ENCODE data around the gene PKP3. TPM values are rescaled to one million over a fixed set of nuclear protein-coding genes. Genes with fewer than 3 reads are reported as not detected.
"Not testable (repeated sequence)": the region's sequence is repeated elsewhere in the genome, so short reads cannot be mapped to it uniquely, and the experiment has no call there.

Gene PKP3
- total and polyA plus RNA-seq, 9 of the 15 experiments (the other 6 are each of a cell fraction or from before 2014, with no cell fraction given): 0.11 to 110 (median 30.7) TPM

DNA sequence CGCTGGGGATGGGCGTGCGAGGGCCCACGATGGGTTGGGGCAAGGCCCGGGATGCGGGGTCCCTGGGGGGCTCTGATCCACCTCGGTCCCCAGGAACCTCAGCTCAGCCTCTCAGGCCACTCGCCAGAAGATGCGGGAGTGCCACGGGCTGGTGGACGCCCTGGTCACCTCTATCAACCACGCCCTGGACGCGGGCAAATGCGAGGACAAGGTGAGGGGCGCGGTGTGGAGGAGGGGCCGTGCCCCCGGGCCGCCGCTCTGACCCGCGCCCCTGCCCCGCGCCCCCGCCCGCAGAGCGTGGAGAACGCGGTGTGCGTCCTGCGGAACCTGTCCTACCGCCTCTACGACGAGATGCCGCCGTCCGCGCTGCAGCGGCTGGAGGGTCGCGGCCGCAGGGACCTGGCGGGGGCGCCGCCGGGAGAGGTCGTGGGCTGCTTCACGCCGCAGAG lies 6.3 kb downstream of the PKP3 start:
- intact Hi-C loops (cut with micrococcal nuclease): no loop called here
- Histone ChIP-seq H3K79me2 (ENCODE audit: control insufficient read depth, insufficient read depth, low read length) (peaks cover 14% of the 10 kb centered on the region), H4K20me1 (replicated peaks; ENCODE audit: control insufficient read depth, insufficient read depth, low read length) (no peaks in the 10 kb centered on the region), H2AFZ (ENCODE audit: low read depth, low read length) (no peak overlapping the region), H3K27me3 (ENCODE audit: control insufficient read depth in 2 of 2, insufficient read depth in 2 of 2, low read length in 2 of 2) (no peaks in the 10 kb centered on the region), H3K27ac (ENCODE audit: extremely low read depth, low read depth, low read length) (no peak overlapping the region), H3K4me3 (no peak overlapping the region), H3K4me2 (ENCODE audit: insufficient read depth, low read length) (no peak overlapping the region), H3K9ac (ENCODE audit: insufficient read depth in 1 of 2, low read depth in 2 of 2, low read length in 2 of 2) (no peak overlapping the region), H3K9me3 (replicated peaks; ENCODE audit: control insufficient read depth, insufficient read depth, low read depth, low read length) (peaks cover 2% of the 10 kb centered on the region; the same call in 1 of the 2 replicates), H3K36me3 (ENCODE audit: control insufficient read depth, insufficient read depth, low read length) (peaks cover 67% of the 10 kb centered on the region; the same call in 2 of the 3 replicates), H3K4me1 (replicated peaks in 1 of 2; ENCODE audit: control insufficient read depth in 2 of 2, insufficient read depth in 2 of 2, low read length in 2 of 2) (peaks cover 1 to 39% of the 10 kb centered on the region in 2 experiments; a peak in 4 of 5 replicates), H3K9me1 (ENCODE audit: control insufficient read depth, insufficient read depth, low read length) (no peaks in the 10 kb centered on the region)
- TF ChIP-seq ASH1L (IDR thresholded peaks at IDR 0.05; ENCODE audit: borderline replicate concordance, low read depth, partially characterized antibody) (no peak), CBFA2T3 (IDR thresholded peaks at IDR 0.05) (no peak), POLR2G (IDR thresholded peaks at IDR 0.05; ENCODE audit: low read depth, low read length) (peak; percentile 9; the same call in 1 of the 2 replicates), SRSF3 (IDR thresholded peaks at IDR 0.05; ENCODE audit: insufficient read depth, low read length) (no peak)
- TF ChIP-seq, protein P1, sequence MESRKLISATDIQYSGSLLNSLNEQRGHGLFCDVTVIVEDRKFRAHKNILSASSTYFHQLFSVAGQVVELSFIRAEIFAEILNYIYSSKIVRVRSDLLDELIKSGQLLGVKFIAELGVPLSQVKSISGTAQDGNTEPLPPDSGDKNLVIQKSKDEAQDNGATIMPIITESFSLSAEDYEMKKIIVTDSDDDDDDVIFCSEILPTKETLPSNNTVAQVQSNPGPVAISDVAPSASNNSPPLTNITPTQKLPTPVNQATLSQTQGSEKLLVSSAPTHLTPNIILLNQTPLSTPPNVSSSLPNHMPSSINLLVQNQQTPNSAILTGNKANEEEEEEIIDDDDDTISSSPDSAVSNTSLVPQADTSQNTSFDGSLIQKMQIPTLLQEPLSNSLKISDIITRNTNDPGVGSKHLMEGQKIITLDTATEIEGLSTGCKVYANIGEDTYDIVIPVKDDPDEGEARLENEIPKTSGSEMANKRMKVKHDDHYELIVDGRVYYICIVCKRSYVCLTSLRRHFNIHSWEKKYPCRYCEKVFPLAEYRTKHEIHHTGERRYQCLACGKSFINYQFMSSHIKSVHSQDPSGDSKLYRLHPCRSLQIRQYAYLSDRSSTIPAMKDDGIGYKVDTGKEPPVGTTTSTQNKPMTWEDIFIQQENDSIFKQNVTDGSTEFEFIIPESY (CRISPR knock-in tag; IDR thresholded peaks at IDR 0.05): peak; percentile 98
- TF ChIP-seq, protein P2, sequence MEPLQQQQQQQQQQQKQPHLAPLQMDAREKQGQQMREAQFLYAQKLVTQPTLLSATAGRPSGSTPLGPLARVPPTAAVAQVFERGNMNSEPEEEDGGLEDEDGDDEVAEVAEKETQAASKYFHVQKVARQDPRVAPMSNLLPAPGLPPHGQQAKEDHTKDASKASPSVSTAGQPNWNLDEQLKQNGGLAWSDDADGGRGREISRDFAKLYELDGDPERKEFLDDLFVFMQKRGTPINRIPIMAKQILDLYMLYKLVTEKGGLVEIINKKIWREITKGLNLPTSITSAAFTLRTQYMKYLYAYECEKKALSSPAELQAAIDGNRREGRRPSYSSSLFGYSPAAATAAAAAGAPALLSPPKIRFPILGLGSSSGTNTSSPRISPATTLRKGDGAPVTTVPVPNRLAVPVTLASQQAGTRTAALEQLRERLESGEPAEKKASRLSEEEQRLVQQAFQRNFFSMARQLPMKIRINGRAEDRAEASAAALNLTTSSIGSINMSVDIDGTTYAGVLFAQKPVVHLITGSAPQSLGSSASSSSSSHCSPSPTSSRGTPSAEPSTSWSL (CRISPR knock-in tag; IDR thresholded peaks at IDR 0.05; ENCODE audit: borderline replicate concordance): no peak
- TF ChIP-seq, protein P3, sequence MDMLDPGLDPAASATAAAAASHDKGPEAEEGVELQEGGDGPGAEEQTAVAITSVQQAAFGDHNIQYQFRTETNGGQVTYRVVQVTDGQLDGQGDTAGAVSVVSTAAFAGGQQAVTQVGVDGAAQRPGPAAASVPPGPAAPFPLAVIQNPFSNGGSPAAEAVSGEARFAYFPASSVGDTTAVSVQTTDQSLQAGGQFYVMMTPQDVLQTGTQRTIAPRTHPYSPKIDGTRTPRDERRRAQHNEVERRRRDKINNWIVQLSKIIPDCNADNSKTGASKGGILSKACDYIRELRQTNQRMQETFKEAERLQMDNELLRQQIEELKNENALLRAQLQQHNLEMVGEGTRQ (CRISPR knock-in tag; IDR thresholded peaks at IDR 0.05): no peak
- TF ChIP-seq, protein P4, sequence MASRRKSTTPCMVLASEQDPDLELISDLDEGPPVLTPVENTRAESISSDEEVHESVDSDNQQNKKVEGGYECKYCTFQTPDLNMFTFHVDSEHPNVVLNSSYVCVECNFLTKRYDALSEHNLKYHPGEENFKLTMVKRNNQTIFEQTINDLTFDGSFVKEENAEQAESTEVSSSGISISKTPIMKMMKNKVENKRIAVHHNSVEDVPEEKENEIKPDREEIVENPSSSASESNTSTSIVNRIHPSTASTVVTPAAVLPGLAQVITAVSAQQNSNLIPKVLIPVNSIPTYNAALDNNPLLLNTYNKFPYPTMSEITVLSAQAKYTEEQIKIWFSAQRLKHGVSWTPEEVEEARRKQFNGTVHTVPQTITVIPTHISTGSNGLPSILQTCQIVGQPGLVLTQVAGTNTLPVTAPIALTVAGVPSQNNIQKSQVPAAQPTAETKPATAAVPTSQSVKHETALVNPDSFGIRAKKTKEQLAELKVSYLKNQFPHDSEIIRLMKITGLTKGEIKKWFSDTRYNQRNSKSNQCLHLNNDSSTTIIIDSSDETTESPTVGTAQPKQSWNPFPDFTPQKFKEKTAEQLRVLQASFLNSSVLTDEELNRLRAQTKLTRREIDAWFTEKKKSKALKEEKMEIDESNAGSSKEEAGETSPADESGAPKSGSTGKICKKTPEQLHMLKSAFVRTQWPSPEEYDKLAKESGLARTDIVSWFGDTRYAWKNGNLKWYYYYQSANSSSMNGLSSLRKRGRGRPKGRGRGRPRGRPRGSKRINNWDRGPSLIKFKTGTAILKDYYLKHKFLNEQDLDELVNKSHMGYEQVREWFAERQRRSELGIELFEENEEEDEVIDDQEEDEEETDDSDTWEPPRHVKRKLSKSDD (conservative IDR thresholded peaks at IDR 0.05; ENCODE audit: low read length): no peak
- FAIRE-seq (no peak), DNase-seq (ENCODE audit: extremely low read depth in 1 of 4, low spot score in 3 of 4) (no peak), ATAC-seq (no peak)
- no TSS peak for BruUV-seq (replicated peaks)
- ChIA-PET POLR2A (no interaction called here), CTCF (ENCODE audit: low intra/inter-chr PET ratio) (no interaction called here)
- 98% methylated on average over 9 of the region's 50 CpGs for WGBS (ENCODE audit: insufficient coverage, low coverage, missing lambda C conversion rate)
- in situ Hi-C loops (cut with MboI): no loop called here

DNA sequence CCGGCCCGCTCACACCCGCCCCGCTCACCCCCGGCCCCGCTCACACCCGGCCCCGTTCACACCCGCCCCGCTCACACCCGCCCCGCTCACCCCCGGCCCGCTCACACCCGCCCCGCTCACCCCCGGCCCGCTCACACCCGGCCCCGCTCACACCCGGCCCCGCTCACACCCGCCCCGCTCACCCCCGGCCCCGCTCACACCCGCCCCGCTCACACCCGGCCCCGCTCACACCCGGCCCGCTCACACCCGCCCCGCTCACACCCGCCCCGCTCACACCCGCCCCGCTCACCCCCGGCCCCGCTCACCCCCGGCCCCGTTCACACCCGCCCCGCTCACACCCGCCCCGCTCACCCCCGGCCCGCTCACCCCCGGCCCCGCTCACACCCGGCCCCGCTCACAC lies 7.2 kb downstream of the PKP3 start:
- H3K27me3 ChIP-seq (ENCODE audit: control insufficient read depth in 2 of 2, insufficient read depth in 2 of 2, low read length in 2 of 2); CTCF ChIA-PET (ENCODE audit: low intra/inter-chr PET ratio); H3K4me3 ChIP-seq; H3K9me1 ChIP-seq (ENCODE audit: control insufficient read depth, insufficient read depth, low read length); BruUV-seq (replicated peaks); FAIRE-seq; H3K9ac ChIP-seq (ENCODE audit: insufficient read depth in 1 of 2, low read depth in 2 of 2, low read length in 2 of 2); in situ Hi-C loops (cut with MboI); H2AFZ ChIP-seq (ENCODE audit: low read depth, low read length); POLR2A ChIA-PET; H3K27ac ChIP-seq (ENCODE audit: extremely low read depth, low read depth, low read length); DNase-seq (ENCODE audit: extremely low read depth in 1 of 4, low spot score in 3 of 4); ATAC-seq; intact Hi-C loops (cut with micrococcal nuclease); H4K20me1 ChIP-seq (replicated peaks; ENCODE audit: control insufficient read depth, insufficient read depth, low read length); H3K9me3 ChIP-seq (replicated peaks; ENCODE audit: control insufficient read depth, insufficient read depth, low read depth, low read length); H3K4me2 ChIP-seq (ENCODE audit: insufficient read depth, low read length): not testable (repeated sequence)
- WGBS (ENCODE audit: insufficient coverage, low coverage, missing lambda C conversion rate): no CpG with 5 or more reads among the region's 52 CpGs
- Histone ChIP-seq H3K79me2 (ENCODE audit: control insufficient read depth, insufficient read depth, low read length) (peaks cover 11% of the 10 kb centered on the region; the same call in 2 of the 3 replicates), H3K36me3 (ENCODE audit: control insufficient read depth, insufficient read depth, low read length) (peaks cover 67% of the 10 kb centered on the region; the same call in 2 of the 3 replicates), H3K4me1 (replicated peaks in 1 of 2; ENCODE audit: control insufficient read depth in 2 of 2, insufficient read depth in 2 of 2, low read length in 2 of 2) (peaks cover 0 to 39% of the 10 kb centered on the region in 2 experiments; a peak in 2 of 5 replicates)

Data from K562 (cell line).